H1 (cell line): ENCODE results near the gene SPINK7.

Experiments used
- ASH2L ChIP-seq: fragments of 200-600, 300-600 bp; sonication (generic); IDR thresholded peaks from one replicate; pipeline ENCODE4 v1.7.1; 2017; ENCODE audit warnings: low read length
- BCL11A ChIP-seq, 2 experiments: IDR thresholded peaks; one replicate each; pipeline ENCODE4 v1.6.1; 2011; ENCODE audit warnings: low read depth in 2 of 2, low read length in 2 of 2, mild to moderate bottlenecking in 2 of 2
- CHD2 ChIP-seq: IDR thresholded peaks from 2 replicates; pipeline ENCODE4 v1.6.1; 2012; ENCODE audit warnings: low read length, improper control_type of control experiment
- EZH2 ChIP-seq: fragments of 200-600 bp; sonication (generic); IDR thresholded peaks from 2 replicates; pipeline ENCODE4 v1.7.1; 2012; ENCODE audit warnings: low read depth, mild to moderate bottlenecking, moderate library complexity, low read length, inconsistent platforms; ENCODE audit not compliant: severe bottlenecking
- FOSL1 ChIP-seq: IDR thresholded peaks from 2 replicates; pipeline ENCODE4 v1.6.1; 2011; ENCODE audit warnings: mild to moderate bottlenecking, low read depth, low read length, moderate library complexity; ENCODE audit not compliant: insufficient read depth
- GABPA ChIP-seq: IDR thresholded peaks from 2 replicates; pipeline ENCODE4 v1.6.1; 2011; ENCODE audit warnings: mild to moderate bottlenecking, low read length, moderate library complexity, borderline replicate concordance; ENCODE audit not compliant: insufficient read depth
- KDM1A ChIP-seq: fragments of 200-600, 300-600 bp; sonication (generic); IDR thresholded peaks from 2 replicates; pipeline ENCODE4 v1.7.1; 2016; ENCODE audit warnings: mild to moderate bottlenecking, low read length, borderline replicate concordance
- MAFK ChIP-seq: IDR thresholded peaks from 2 replicates; pipeline ENCODE4 v1.6.1; 2012; ENCODE audit warnings: low read depth, mild to moderate bottlenecking, improper control_type of control experiment, low read length
- NANOG ChIP-seq: IDR thresholded peaks from 2 replicates; pipeline ENCODE4 v1.6.1; 2011; ENCODE audit warnings: low read length, low read depth, mild to moderate bottlenecking, inconsistent platforms; ENCODE audit not compliant: insufficient read depth, poor library complexity, severe bottlenecking
- POLR2A ChIP-seq, 2 experiments: IDR thresholded peaks; 1 replicate in 1 of 2; 2 replicates in 1 of 2; pipeline ENCODE4 v1.6.1; 2011; ENCODE audit warnings: low read depth in 2 of 2, low read length in 2 of 2, mild to moderate bottlenecking in 2 of 2; ENCODE audit errors: control extremely low read depth in 1 of 2
- SP1 ChIP-seq: IDR thresholded peaks from 2 replicates; pipeline ENCODE4 v1.6.1; 2011; ENCODE audit warnings: low read depth, low read length
- TF ChIP-seq, protein P1 (sequence below), 3 experiments: IDR thresholded peaks; 1 replicate in 2 of 3; 2 replicates in 1 of 3; pipeline versions ENCODE4 v1.5.1 to v1.6.1; 2011; ENCODE audit warnings: low read length in 3 of 3, mild to moderate bottlenecking in 3 of 3, inconsistent platforms in 2 of 3, low read depth in 1 of 3, moderate library complexity in 1 of 3; ENCODE audit not compliant: insufficient read depth in 1 of 3; ENCODE audit errors: control extremely low read depth in 1 of 3
- TF ChIP-seq, protein P2 (sequence below): IDR thresholded peaks from 2 replicates; pipeline ENCODE4 v1.6.1; 2012; ENCODE audit warnings: inconsistent platforms

DNA sequence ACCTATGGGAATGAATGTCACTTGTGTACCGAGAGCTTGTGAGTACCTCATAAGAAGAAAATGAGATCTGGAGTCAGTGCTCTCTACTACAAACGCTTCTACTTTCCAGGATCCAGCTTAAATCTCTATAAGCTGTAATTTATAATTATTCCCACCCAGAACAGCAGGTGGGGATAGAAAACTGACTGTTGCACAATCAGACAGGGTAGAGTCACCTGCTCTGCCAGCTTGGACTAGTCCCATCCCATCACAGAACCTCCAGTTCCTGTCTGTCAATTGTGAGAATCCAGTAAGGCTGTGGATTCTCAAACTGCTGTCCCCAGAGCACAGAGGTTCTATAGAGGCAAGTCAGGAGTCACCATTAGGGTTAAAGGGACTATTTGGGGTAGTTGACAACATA is 2.0 kb downstream of the SPINK7 start:
- TF ChIP-seq, protein P1, sequence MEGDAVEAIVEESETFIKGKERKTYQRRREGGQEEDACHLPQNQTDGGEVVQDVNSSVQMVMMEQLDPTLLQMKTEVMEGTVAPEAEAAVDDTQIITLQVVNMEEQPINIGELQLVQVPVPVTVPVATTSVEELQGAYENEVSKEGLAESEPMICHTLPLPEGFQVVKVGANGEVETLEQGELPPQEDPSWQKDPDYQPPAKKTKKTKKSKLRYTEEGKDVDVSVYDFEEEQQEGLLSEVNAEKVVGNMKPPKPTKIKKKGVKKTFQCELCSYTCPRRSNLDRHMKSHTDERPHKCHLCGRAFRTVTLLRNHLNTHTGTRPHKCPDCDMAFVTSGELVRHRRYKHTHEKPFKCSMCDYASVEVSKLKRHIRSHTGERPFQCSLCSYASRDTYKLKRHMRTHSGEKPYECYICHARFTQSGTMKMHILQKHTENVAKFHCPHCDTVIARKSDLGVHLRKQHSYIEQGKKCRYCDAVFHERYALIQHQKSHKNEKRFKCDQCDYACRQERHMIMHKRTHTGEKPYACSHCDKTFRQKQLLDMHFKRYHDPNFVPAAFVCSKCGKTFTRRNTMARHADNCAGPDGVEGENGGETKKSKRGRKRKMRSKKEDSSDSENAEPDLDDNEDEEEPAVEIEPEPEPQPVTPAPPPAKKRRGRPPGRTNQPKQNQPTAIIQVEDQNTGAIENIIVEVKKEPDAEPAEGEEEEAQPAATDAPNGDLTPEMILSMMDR (IDR thresholded peaks at IDR 0.05; ENCODE audit: control extremely low read depth in 1 of 3, insufficient read depth in 1 of 3, low read depth in 1 of 3, low read length in 3 of 3) = no peak
- TF ChIP-seq EZH2 (no peak), KDM1A (no peak), ASH2L (no peak), SP1 (no peak), BCL11A (IDR thresholded peaks at IDR 0.05; ENCODE audit: low read depth in 2 of 2, low read length in 2 of 2) (no peak), NANOG (no peak), FOSL1 (no peak), GABPA (no peak), POLR2A (IDR thresholded peaks at IDR 0.05; ENCODE audit: control extremely low read depth in 1 of 2, low read depth in 2 of 2, low read length in 2 of 2) (no peak), MAFK (no peak), CHD2 (no peak)
- TF ChIP-seq, protein P2, sequence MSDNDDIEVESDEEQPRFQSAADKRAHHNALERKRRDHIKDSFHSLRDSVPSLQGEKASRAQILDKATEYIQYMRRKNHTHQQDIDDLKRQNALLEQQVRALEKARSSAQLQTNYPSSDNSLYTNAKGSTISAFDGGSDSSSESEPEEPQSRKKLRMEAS = no peak
